Astrocyte (in vitro differentiated cells and primary cell): Measurements from ENCODE around the gene PIM1. TPM values are rescaled to one million over a fixed set of nuclear protein-coding genes. Genes with fewer than 3 reads are reported as not detected.
"Not testable (repeated sequence)": the region's sequence is repeated elsewhere in the genome, so short reads cannot be mapped to it uniquely, and the experiment has no call there.

Experiments used
- DNase-seq: peaks from one replicate; pipeline ENCODE4 v3.0.0-alpha.2; 2010; ENCODE audit warnings: low read depth
- FAIRE-seq: peaks from 2 replicates; lab custom pipeline; 2011; peaks lifted over from hg19 to GRCh38; lab: Jason Lieb, UNC
- H2AFZ ChIP-seq: 2 replicates; pipeline ENCODE4 v1.6.0; 2012; ENCODE audit warnings: low read depth, low read length, inconsistent platforms
- H3K27ac ChIP-seq: 2 replicates; pipeline ENCODE4 v1.5.1; 2011; ENCODE audit warnings: low read depth, low read length, inconsistent platforms
- H3K27me3 ChIP-seq: 2 replicates; pipeline ENCODE4 v1.6.0; 2011; ENCODE audit warnings: low read length, inconsistent platforms; ENCODE audit not compliant: insufficient read depth
- H3K36me3 ChIP-seq: 2 replicates; pipeline ENCODE4 v1.5.1; 2011; ENCODE audit warnings: low read length, inconsistent platforms; ENCODE audit not compliant: insufficient read depth
- H3K4me1 ChIP-seq: 2 replicates; pipeline ENCODE4 v1.5.1; 2011; ENCODE audit warnings: low read length, inconsistent platforms; ENCODE audit not compliant: insufficient read depth
- H3K4me2 ChIP-seq: 2 replicates; pipeline ENCODE4 v1.6.0; 2012; ENCODE audit warnings: low read length, inconsistent platforms
- H3K4me3 ChIP-seq: 2 replicates; pipeline ENCODE4 v1.5.1; 2011; ENCODE audit warnings: low read depth, mild to moderate bottlenecking, low read length, inconsistent platforms; ENCODE audit not compliant: insufficient read depth
- H3K79me2 ChIP-seq: 2 replicates; pipeline ENCODE4 v1.6.0; 2012; ENCODE audit warnings: mild to moderate bottlenecking, low read length, inconsistent platforms; ENCODE audit not compliant: insufficient read depth
- H3K9ac ChIP-seq: 2 replicates; pipeline ENCODE4 v1.6.0; 2012; ENCODE audit warnings: mild to moderate bottlenecking, low read length, inconsistent platforms
- H3K9me3 ChIP-seq: 2 replicates; pipeline ENCODE4 v1.5.1; 2012; ENCODE audit warnings: low read depth, mild to moderate bottlenecking, low read length, inconsistent platforms; ENCODE audit not compliant: insufficient read depth
- H4K20me1 ChIP-seq: 2 replicates; pipeline ENCODE4 v1.6.0; 2012; ENCODE audit warnings: low read length, inconsistent platforms; ENCODE audit not compliant: insufficient read depth
- H3K27ac Mint-ChIP-seq: one replicate; pipeline ENCODE4 v1.8.0; 2021; ENCODE audit warnings: mild to moderate bottlenecking, mixed read lengths; ENCODE audit not compliant: unreplicated experiment
- H3K27me3 Mint-ChIP-seq: one replicate; pipeline ENCODE4 v1.8.0; 2021; ENCODE audit warnings: low read depth, mixed read lengths; ENCODE audit not compliant: unreplicated experiment
- H3K36me3 Mint-ChIP-seq: one replicate; pipeline ENCODE4 v1.8.0; 2021; ENCODE audit warnings: low read depth, mixed read lengths; ENCODE audit not compliant: unreplicated experiment
- H3K4me1 Mint-ChIP-seq: one replicate; pipeline ENCODE4 v1.8.0; 2021; ENCODE audit warnings: low read depth, mixed read lengths; ENCODE audit not compliant: unreplicated experiment
- H3K4me3 Mint-ChIP-seq: one replicate; pipeline ENCODE4 v1.8.0; 2021; ENCODE audit warnings: mild to moderate bottlenecking, moderate library complexity, mixed read lengths; ENCODE audit not compliant: unreplicated experiment
- H3K9me3 Mint-ChIP-seq: one replicate; pipeline ENCODE4 v1.8.0; 2021; ENCODE audit warnings: mild to moderate bottlenecking, mixed read lengths; ENCODE audit not compliant: unreplicated experiment
- EZH2 ChIP-seq: IDR thresholded peaks from 2 replicates; pipeline ENCODE4 v1.6.1; 2012; ENCODE audit warnings: mild to moderate bottlenecking, low read length, inconsistent platforms; ENCODE audit not compliant: insufficient read depth
- total RNA-seq: library from RNA; stranded (reverse); gene quantifications from 2 replicates; pipeline ENCODE4 v1.2.1, GENCODE V29; 2021
- TF ChIP-seq, protein P1 (sequence below): IDR thresholded peaks from 2 replicates; pipeline ENCODE4 v1.5.1; 2011; ENCODE audit warnings: low read depth, mild to moderate bottlenecking, inconsistent platforms, low read length, moderate library complexity; ENCODE audit not compliant: insufficient read depth

PIM1 gene
- total RNA-seq, 1 donor from 2014 or later: 32.1 TPM

GRCh38 chr6:37127961-37128862 is 41.7 kb upstream of the PIM1 start:
- Histone ChIP-seq H3K27me3 (no peaks in the 10 kb centered on the region), H2AFZ (no peak overlapping the region), H4K20me1 (no peaks in the 10 kb centered on the region), H3K4me2 (peak overlapping the region; percentile 15), H3K9ac (peak overlapping the region; percentile 38), H3K27ac (peak overlapping the region; percentile 28), H3K4me1 (peaks cover 39% of the 10 kb centered on the region), H3K79me2 (no peaks in the 10 kb centered on the region), H3K9me3 (no peaks in the 10 kb centered on the region), H3K4me3 (no peak overlapping the region), H3K36me3 (no peaks in the 10 kb centered on the region)
- H3K27ac Mint-ChIP-seq: peak overlapping the region; percentile 77
- TF ChIP-seq EZH2: no peak
- TF ChIP-seq, protein P1, sequence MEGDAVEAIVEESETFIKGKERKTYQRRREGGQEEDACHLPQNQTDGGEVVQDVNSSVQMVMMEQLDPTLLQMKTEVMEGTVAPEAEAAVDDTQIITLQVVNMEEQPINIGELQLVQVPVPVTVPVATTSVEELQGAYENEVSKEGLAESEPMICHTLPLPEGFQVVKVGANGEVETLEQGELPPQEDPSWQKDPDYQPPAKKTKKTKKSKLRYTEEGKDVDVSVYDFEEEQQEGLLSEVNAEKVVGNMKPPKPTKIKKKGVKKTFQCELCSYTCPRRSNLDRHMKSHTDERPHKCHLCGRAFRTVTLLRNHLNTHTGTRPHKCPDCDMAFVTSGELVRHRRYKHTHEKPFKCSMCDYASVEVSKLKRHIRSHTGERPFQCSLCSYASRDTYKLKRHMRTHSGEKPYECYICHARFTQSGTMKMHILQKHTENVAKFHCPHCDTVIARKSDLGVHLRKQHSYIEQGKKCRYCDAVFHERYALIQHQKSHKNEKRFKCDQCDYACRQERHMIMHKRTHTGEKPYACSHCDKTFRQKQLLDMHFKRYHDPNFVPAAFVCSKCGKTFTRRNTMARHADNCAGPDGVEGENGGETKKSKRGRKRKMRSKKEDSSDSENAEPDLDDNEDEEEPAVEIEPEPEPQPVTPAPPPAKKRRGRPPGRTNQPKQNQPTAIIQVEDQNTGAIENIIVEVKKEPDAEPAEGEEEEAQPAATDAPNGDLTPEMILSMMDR: no peak
- no peaks in the 10 kb centered on the region for H3K9me3 Mint-ChIP-seq
- no peak for FAIRE-seq
- H3K27me3 Mint-ChIP-seq: no peaks in the 10 kb centered on the region
- H3K4me3 Mint-ChIP-seq: peak overlapping the region; percentile 6
- DNase-seq: peak; percentile 73
- H3K4me1 Mint-ChIP-seq: peaks cover 46% of the 10 kb centered on the region
- H3K36me3 Mint-ChIP-seq: peaks cover 2% of the 10 kb centered on the region

GRCh38 chr6:37128863-37129443 is 41.0 kb upstream of the PIM1 start:
- not testable (repeated sequence) for H3K36me3 ChIP-seq, H3K4me3 ChIP-seq, H3K9ac ChIP-seq, H3K27me3 Mint-ChIP-seq, H3K4me3 Mint-ChIP-seq, DNase-seq, H2AFZ ChIP-seq, FAIRE-seq, H3K9me3 Mint-ChIP-seq, H3K27me3 ChIP-seq, H3K4me2 ChIP-seq, H4K20me1 ChIP-seq, H3K79me2 ChIP-seq, H3K27ac ChIP-seq, H3K9me3 ChIP-seq, H3K36me3 Mint-ChIP-seq
- H3K4me1 ChIP-seq: peaks cover 44% of the 10 kb centered on the region
- Mint-ChIP-seq H3K4me1 (peaks cover 46% of the 10 kb centered on the region), H3K27ac (peak overlapping the region; percentile 66)

- H3K79me2 ChIP-seq: no peaks in the 10 kb centered on the region
- H3K4me3 ChIP-seq: no peak overlapping the region
- H3K4me2 ChIP-seq: no peak overlapping the region
- Mint-ChIP-seq H3K27me3 (no peaks in the 10 kb centered on the region), H3K27ac (no peak overlapping the region), H3K9me3 (no peaks in the 10 kb centered on the region), H3K36me3 (peaks cover 2% of the 10 kb centered on the region), H3K4me1 (peaks cover 50% of the 10 kb centered on the region), H3K4me3 (no peak overlapping the region)
- H3K27ac ChIP-seq: no peak overlapping the region
- TF ChIP-seq, protein P1: no peak
- TF ChIP-seq EZH2: no peak
- H3K4me1 ChIP-seq: peaks cover 50% of the 10 kb centered on the region
- no peaks in the 10 kb centered on the region for H3K27me3 ChIP-seq
- DNase-seq (no peak), FAIRE-seq (no peak)
- no peak overlapping the region for H2AFZ ChIP-seq
- no peaks in the 10 kb centered on the region for H4K20me1 ChIP-seq
- H3K9ac ChIP-seq: no peak overlapping the region
- no peaks in the 10 kb centered on the region for H3K36me3 ChIP-seq
- no peaks in the 10 kb centered on the region for H3K9me3 ChIP-seq
Observed at GRCh38 chr6:37129566-37129965, 40.4 kb upstream of the PIM1 start.
